K562 (cell line): Measurements from ENCODE around the gene MCU. TPM values are rescaled to one million over a fixed set of nuclear protein-coding genes. Genes with fewer than 3 reads are reported as not detected.

Experiments used
- ARID2 ChIP-seq: fragments of 450-650 bp; IDR thresholded peaks from 2 replicates; pipeline ENCODE4 v1.6.1; 2017; ENCODE audit warnings: antibody characterized with exemption, mild to moderate bottlenecking
- ATF7 ChIP-seq: fragments of 450-650 bp; IDR thresholded peaks from 2 replicates; pipeline ENCODE4 v1.7.1; 2014; ENCODE audit warnings: mild to moderate bottlenecking, moderate library complexity
- BHLHE40 ChIP-seq: IDR thresholded peaks from 2 replicates; pipeline ENCODE4 v1.6.1; 2011; ENCODE audit warnings: low read length, improper control_type of control experiment
- BRF1 ChIP-seq: IDR thresholded peaks from 3 replicates; pipeline ENCODE4 v1.6.1; 2011; ENCODE audit warnings: borderline replicate concordance, mild to moderate bottlenecking; ENCODE audit not compliant: insufficient read length; ENCODE audit errors: extremely low read depth
- C11orf30 ChIP-seq: fragments of 450-650 bp; IDR thresholded peaks from 2 replicates; pipeline ENCODE4 v1.6.1; 2016; ENCODE audit warnings: low read depth, mild to moderate bottlenecking
- DACH1 ChIP-seq: fragments of 450-650 bp; IDR thresholded peaks from 2 replicates; pipeline ENCODE4 v1.6.1; 2018; ENCODE audit not compliant: partially characterized antibody
- DMBX1 ChIP-seq: fragments of 250-450 bp; sonication (Bioruptor Pico); IDR thresholded peaks from 2 replicates; pipeline ENCODE4 v1.8.0; 2022; ENCODE audit warnings: inconsistent platforms, mild to moderate bottlenecking, moderate library complexity, borderline replicate concordance
- EWSR1 ChIP-seq: fragments of 450-650 bp; IDR thresholded peaks from 2 replicates; pipeline ENCODE4 v1.6.1; 2018; ENCODE audit warnings: borderline replicate concordance, mild to moderate bottlenecking, low read depth, moderate library complexity; ENCODE audit not compliant: partially characterized antibody
- FOXJ2 ChIP-seq: fragments of 200-800 bp; sonication (Bioruptor generic); IDR thresholded peaks from 2 replicates; pipeline ENCODE4 v1.6.1; 2016; ENCODE audit warnings: missing genetic modification characterization, missing compliant biosample characterization
- HDAC3 ChIP-seq: fragments of 450-650 bp; IDR thresholded peaks from 2 replicates; pipeline ENCODE4 v1.6.1; 2018; ENCODE audit warnings: borderline replicate concordance, mild to moderate bottlenecking, moderate library complexity; ENCODE audit not compliant: partially characterized antibody
- HMG20A ChIP-seq: fragments of 450-650 bp; formaldehyde crosslinking; conservative IDR thresholded peaks from 2 replicates; pipeline ENCODE4 v1.4.0; 2020; ENCODE audit warnings: mild to moderate bottlenecking, mixed read lengths
- JUND ChIP-seq, 2 experiments: IDR thresholded peaks; 2 replicates in 1 of 2; 3 replicates in 1 of 2; pipeline ENCODE4 v1.6.1; 2011; ENCODE audit warnings: borderline replicate concordance in 2 of 2, low read depth in 2 of 2, low read length in 2 of 2, improper control_type of control experiment in 1 of 2, missing biosample characterization in 1 of 2, missing genetic modification characterization in 1 of 2, missing genetic modification reagents in 1 of 2
- KLF1 ChIP-seq: fragments of 450-650 bp; IDR thresholded peaks from 2 replicates; pipeline ENCODE4 v1.6.1; 2016; ENCODE audit warnings: missing genetic modification characterization, missing compliant biosample characterization
- MED1 ChIP-seq: sonication (generic); formaldehyde crosslinking; IDR thresholded peaks from 2 replicates; pipeline ENCODE4 v1.8.1; 2023; ENCODE audit warnings: missing genetic modification reagents, borderline replicate concordance
- MYBL2 ChIP-seq, 2 experiments: fragments of 450-650 bp in 1 of 2; sonication (generic) in 1 of 2; formaldehyde crosslinking in 1 of 2; IDR thresholded peaks; 2 replicates each; pipeline versions ENCODE4 v1.6.1 to v1.8.1; 2017 to 2022; ENCODE audit warnings: borderline replicate concordance in 1 of 2, inconsistent platforms in 1 of 2, low read depth in 1 of 2, mild to moderate bottlenecking in 1 of 2, missing genetic modification reagents in 1 of 2, moderate library complexity in 1 of 2
- NFE2 ChIP-seq: IDR thresholded peaks from 2 replicates; pipeline ENCODE4 v1.6.1; 2014; ENCODE audit warnings: antibody characterized with exemption, low read depth
- RFX5 ChIP-seq: IDR thresholded peaks from 2 replicates; pipeline ENCODE4 v1.6.1; 2011; ENCODE audit warnings: low read depth, mild to moderate bottlenecking, improper control_type of control experiment, low read length
- SAFB ChIP-seq: fragments of 200-400 bp; formaldehyde crosslinking; IDR thresholded peaks from 2 replicates; pipeline ENCODE4 v1.6.1; 2017; ENCODE audit warnings: low read depth, low read length, borderline replicate concordance
- SETDB1 ChIP-seq: IDR thresholded peaks from one replicate; pipeline ENCODE4 v1.6.1; 2012; ENCODE audit warnings: low read length, control low read depth, inconsistent platforms
- SIN3B ChIP-seq: fragments of 450-650 bp; IDR thresholded peaks from 2 replicates; pipeline ENCODE4 v1.6.1; 2017; ENCODE audit warnings: low read depth, mild to moderate bottlenecking, moderate library complexity
- TAF9B ChIP-seq: fragments of 450-650 bp; IDR thresholded peaks from 2 replicates; pipeline ENCODE4 v1.6.1; 2018; ENCODE audit warnings: mild to moderate bottlenecking; ENCODE audit not compliant: partially characterized antibody
- ZBTB49 ChIP-seq: sonication (generic); formaldehyde crosslinking; IDR thresholded peaks from 2 replicates; pipeline ENCODE4 v1.8.0; 2022; ENCODE audit warnings: missing genetic modification reagents, mild to moderate bottlenecking, borderline replicate concordance
- ZC3H11A ChIP-seq: IDR thresholded peaks from 2 replicates; pipeline ENCODE4 v1.6.1; 2012; ENCODE audit warnings: low read depth, low read length, improper control_type of control experiment
- ZKSCAN3 ChIP-seq: fragments of 250-450 bp; sonication (Bioruptor Pico); IDR thresholded peaks from 2 replicates; pipeline ENCODE4 v1.4.0; 2020
- ZNF224 ChIP-seq: sonication (generic); formaldehyde crosslinking; IDR thresholded peaks from 2 replicates; pipeline ENCODE4 v1.8.0; 2022; ENCODE audit warnings: mild to moderate bottlenecking, missing genetic modification reagents
- ZNF253 ChIP-seq: fragments of 250-450 bp; sonication (Bioruptor Pico); conservative IDR thresholded peaks from 2 replicates; pipeline ENCODE4 v1.6.1; 2021; ENCODE audit warnings: mild to moderate bottlenecking
- ZNF589 ChIP-seq: fragments of 200-800 bp; sonication (Bioruptor generic); IDR thresholded peaks from 2 replicates; pipeline ENCODE4 v1.6.1; 2016; ENCODE audit warnings: low read depth, missing genetic modification characterization, missing compliant biosample characterization
- ZNF778 ChIP-seq: fragments of 450-650 bp; formaldehyde crosslinking; IDR thresholded peaks from 2 replicates; pipeline ENCODE4 v1.4.0; 2020; ENCODE audit warnings: mild to moderate bottlenecking, moderate library complexity
- polyA plus RNA-seq, 8 experiments: library from polyadenylated mRNA; depleted of rRNA in 4 of 8; stranded (reverse) in 5 of 8; unstranded in 3 of 8; fragments of >200 nt; fragmentation: Nextera tagmentation in 2 of 8; fragmentation: Illumina TruSeq in 1 of 8; extraction: Ambion mirVana in 2 of 8; extraction: Trizol in 1 of 8; gene quantifications; 2 replicates each; pipeline versions ENCODE4 v1.2.1 to v1.2.3, GENCODE V29; 2011 to 2014; ENCODE audit warnings: inconsistent platforms in 1 of 8, missing spikeins in 1 of 8
- total RNA-seq, 7 experiments: library from RNA; depleted of rRNA in 6 of 7; stranded (reverse); fragments of >200 nt in 6 of 7; fragmentation: Illumina TruSeq in 2 of 7; extraction: Trizol in 2 of 7; gene quantifications; 2 replicates each; pipeline versions ENCODE4 v1.2.1 to v1.2.3, GENCODE V29; 2011 to 2021; ENCODE audit warnings: low replicate concordance in 1 of 7

The MCU gene
- total and polyA plus RNA-seq, 9 of the 15 experiments (the other 6 are each of a cell fraction or from before 2014, with no cell fraction given) = 8.2 to 88.8 (median 21.3) TPM

GRCh38 chr10:72691863-72692743, at the start of gene MCU (continued):
- TF ChIP-seq ZC3H11A (no peak), ZNF224 (CRISPR knock-in tag) (no peak), ZNF778 (CRISPR knock-in tag) (no peak), HDAC3 (no peak), C11orf30 (no peak), NFE2 (no peak), JUND (IDR thresholded peaks at IDR 0.05; ENCODE audit: borderline replicate concordance, low read depth, low read length) (no peak), JUND (tag; IDR thresholded peaks at IDR 0.05; ENCODE audit: borderline replicate concordance, low read depth, low read length) (no peak; the same call in 2 of the 3 replicates), BHLHE40 (peak; percentile 77), DACH1 (no peak), ARID2 (no peak), FOXJ2 (tag) (no peak), SETDB1 (peak; percentile 78), ZNF253 (no peak), EWSR1 (no peak), BRF1 (no peak), TAF9B (peak; percentile 98), HMG20A (CRISPR knock-in tag) (no peak), KLF1 (tag) (no peak), SAFB (no peak), MED1 (CRISPR knock-in tag) (no peak), ZNF589 (no peak), ATF7 (peak; percentile 58), MYBL2 (IDR thresholded peaks at IDR 0.05; ENCODE audit: low read depth) (no peak), MYBL2 (CRISPR knock-in tag; IDR thresholded peaks at IDR 0.05; ENCODE audit: borderline replicate concordance) (no peak), SIN3B (peak; percentile 61), ZBTB49 (no peak), RFX5 (no peak), ZKSCAN3 (no peak), DMBX1 (CRISPR knock-in tag) (peak; percentile 49; the same call in 1 of the 2 replicates)
